ENCODE results near the gene SH3GLB2.

SH3GLB2 gene

DNA sequence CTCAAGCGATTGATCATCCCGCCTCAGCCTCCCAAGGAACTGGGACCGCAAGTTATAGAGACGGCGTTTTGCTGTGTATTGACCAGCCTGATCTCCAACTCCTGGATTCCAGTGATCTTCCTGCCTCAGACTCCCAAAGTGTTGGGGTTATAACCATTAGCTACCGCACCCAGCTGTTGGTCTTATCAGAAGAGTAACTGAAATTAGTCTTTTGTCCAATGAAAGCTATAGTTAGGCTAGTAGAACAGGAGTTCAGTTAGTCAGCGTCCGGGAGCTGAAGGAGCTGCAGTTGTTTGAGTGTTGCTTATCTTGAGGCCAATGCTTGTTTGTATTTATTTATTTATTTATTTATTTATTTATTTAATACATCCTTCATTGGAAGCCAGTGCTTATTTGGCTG, 5.1 kb upstream of the SH3GLB2 start:
- TF ChIP-seq GABPA (IDR thresholded peaks at IDR 0.05; ENCODE audit: low read depth): no peak
- no peak for TF ChIP-seq SPI1 (IDR thresholded peaks at IDR 0.05; ENCODE audit: borderline replicate concordance, low read depth)
- TF ChIP-seq CTCF (IDR thresholded peaks at IDR 0.05; ENCODE audit: insufficient read depth, low read length): no peak
- TF ChIP-seq REST (IDR thresholded peaks at IDR 0.05; ENCODE audit: insufficient replicate concordance, low read depth): no peak
- Histone ChIP-seq H3K27ac (replicated peaks) (no peak overlapping the region), H3K27me3 (ENCODE audit: insufficient read depth, poor library complexity, severe bottlenecking) (no peaks in the 10 kb centered on the region), H3K4me3 (replicated peaks; ENCODE audit: insufficient read depth, low read length) (no peak overlapping the region)
- no peak for DNase-seq (ENCODE audit: low read depth in 1 of 2, low spot score in 1 of 2)

DNA sequence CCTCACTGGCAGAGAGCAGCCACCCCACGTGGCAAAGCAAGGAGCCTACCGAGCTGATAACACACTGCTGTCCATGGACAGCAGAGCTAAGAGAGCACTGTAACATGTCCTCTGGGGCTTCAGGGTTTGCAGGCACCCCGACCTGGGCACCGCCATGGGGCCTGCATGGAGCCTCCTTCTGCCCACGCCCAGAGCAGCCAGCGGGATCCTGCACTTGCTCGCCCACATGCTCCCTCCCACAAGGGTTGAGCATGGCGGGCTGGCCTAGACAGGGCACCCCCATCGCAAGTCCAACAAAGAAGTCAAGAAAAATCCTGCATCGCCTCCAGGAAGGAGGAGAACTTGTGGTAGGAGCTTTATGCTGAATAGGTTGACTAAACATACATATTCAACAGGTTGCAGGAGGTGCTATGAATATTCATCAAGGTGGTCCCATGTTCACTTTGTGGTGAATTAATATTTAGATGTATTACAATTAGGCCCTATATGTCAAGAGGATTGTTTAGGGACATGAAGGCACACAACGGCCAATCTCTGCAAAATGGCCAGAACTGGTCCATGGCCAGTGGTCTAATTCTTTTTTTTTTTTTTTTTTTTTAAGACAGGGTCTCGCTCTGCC, 4.5 kb upstream of the SH3GLB2 start:
- Histone ChIP-seq H3K27ac (replicated peaks) (no peak overlapping the region), H3K4me3 (replicated peaks; ENCODE audit: insufficient read depth, low read length) (no peak overlapping the region), H3K27me3 (ENCODE audit: insufficient read depth, poor library complexity, severe bottlenecking) (no peaks in the 10 kb centered on the region)
- DNase-seq (ENCODE audit: low read depth in 1 of 2, low spot score in 1 of 2): no peak
- TF ChIP-seq SPI1 (IDR thresholded peaks at IDR 0.05; ENCODE audit: borderline replicate concordance, low read depth): no peak
- TF ChIP-seq POLR2AphosphoS5 (IDR thresholded peaks at IDR 0.05; ENCODE audit: low read depth): no peak
- TF ChIP-seq CTCF (IDR thresholded peaks at IDR 0.05; ENCODE audit: insufficient read depth, low read length): no peak
- no peak for TF ChIP-seq GABPA (IDR thresholded peaks at IDR 0.05; ENCODE audit: low read depth)
- no peak for TF ChIP-seq REST (IDR thresholded peaks at IDR 0.05; ENCODE audit: insufficient replicate concordance, low read depth)

DNA sequence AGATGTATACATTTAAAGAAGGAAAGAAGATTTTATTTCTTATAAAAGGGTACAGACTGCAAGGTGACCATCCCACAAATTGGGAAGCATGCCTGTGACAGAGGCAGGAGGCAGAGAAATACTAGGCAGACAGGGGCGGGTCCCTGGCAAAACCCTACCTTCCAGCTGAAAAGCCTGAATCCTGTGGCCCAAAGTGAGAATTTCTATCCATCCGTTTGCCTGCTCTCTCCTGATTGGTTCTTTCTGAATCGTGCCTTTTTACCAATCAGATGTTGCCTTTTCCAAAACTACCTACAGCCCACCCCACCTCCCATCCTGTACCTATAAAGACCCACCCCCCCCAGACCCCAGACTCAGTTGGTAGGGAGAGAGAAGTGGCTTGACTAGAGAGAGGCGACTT, 3.4 kb upstream of the SH3GLB2 start:
- Histone ChIP-seq H3K4me3 (replicated peaks; ENCODE audit: insufficient read depth, low read length) (no peak overlapping the region), H3K27me3 (ENCODE audit: insufficient read depth, poor library complexity, severe bottlenecking) (no peaks in the 10 kb centered on the region), H3K27ac (replicated peaks) (no peak overlapping the region)
- no peak for DNase-seq (ENCODE audit: low read depth in 1 of 2, low spot score in 1 of 2)
- TF ChIP-seq GABPA (IDR thresholded peaks at IDR 0.05; ENCODE audit: low read depth) (no peak), SPI1 (IDR thresholded peaks at IDR 0.05; ENCODE audit: borderline replicate concordance, low read depth) (no peak), REST (IDR thresholded peaks at IDR 0.05; ENCODE audit: insufficient replicate concordance, low read depth) (no peak), CTCF (IDR thresholded peaks at IDR 0.05; ENCODE audit: insufficient read depth, low read length) (no peak), POLR2AphosphoS5 (IDR thresholded peaks at IDR 0.05; ENCODE audit: low read depth) (no peak)

All from HL-60 (cell line).